NT2/D1 (cell line): Measurements from ENCODE around the gene DACH1.

Source experiments
- DNase-seq: peaks from one replicate; pipeline ENCODE4 v3.0.0-alpha.2; 2011; ENCODE audit warnings: low read depth, low spot score
- H3K27me3 ChIP-seq: 2 replicates; pipeline ENCODE4 v1.6.0; 2011; ENCODE audit warnings: mild to moderate bottlenecking; ENCODE audit not compliant: insufficient read length, insufficient read depth
- H3K36me3 ChIP-seq: 2 replicates; pipeline ENCODE4 v1.6.1; 2011; ENCODE audit warnings: mild to moderate bottlenecking, low read length, mixed read lengths; ENCODE audit not compliant: insufficient read depth, insufficient read length
- H3K4me1 ChIP-seq: 2 replicates; pipeline ENCODE4 v1.5.1; 2011; ENCODE audit not compliant: insufficient read depth, insufficient read length
- H3K4me3 ChIP-seq: 2 replicates; pipeline ENCODE4 v1.5.1; 2011; ENCODE audit warnings: low read depth; ENCODE audit not compliant: insufficient read length
- H3K9ac ChIP-seq: 2 replicates; pipeline ENCODE4 v1.6.0; 2011; ENCODE audit warnings: low read depth; ENCODE audit not compliant: insufficient read length
- H3K9me3 ChIP-seq: 2 replicates; pipeline ENCODE4 v1.5.1; 2011; ENCODE audit warnings: mild to moderate bottlenecking, low read length; ENCODE audit not compliant: insufficient read depth
- SUZ12 ChIP-seq: IDR thresholded peaks from 2 replicates; pipeline ENCODE4 v1.6.1; 2011; ENCODE audit not compliant: insufficient read length, insufficient read depth; ENCODE audit errors: extremely low read depth
- YY1 ChIP-seq: IDR thresholded peaks from 2 replicates; pipeline ENCODE4 v1.6.1; 2011; ENCODE audit not compliant: insufficient read length, insufficient read depth
- ZNF274 ChIP-seq: IDR thresholded peaks from 2 replicates; pipeline ENCODE4 v1.6.1; 2011; ENCODE audit warnings: mild to moderate bottlenecking, low read depth, low read length

DACH1 gene

DNA sequence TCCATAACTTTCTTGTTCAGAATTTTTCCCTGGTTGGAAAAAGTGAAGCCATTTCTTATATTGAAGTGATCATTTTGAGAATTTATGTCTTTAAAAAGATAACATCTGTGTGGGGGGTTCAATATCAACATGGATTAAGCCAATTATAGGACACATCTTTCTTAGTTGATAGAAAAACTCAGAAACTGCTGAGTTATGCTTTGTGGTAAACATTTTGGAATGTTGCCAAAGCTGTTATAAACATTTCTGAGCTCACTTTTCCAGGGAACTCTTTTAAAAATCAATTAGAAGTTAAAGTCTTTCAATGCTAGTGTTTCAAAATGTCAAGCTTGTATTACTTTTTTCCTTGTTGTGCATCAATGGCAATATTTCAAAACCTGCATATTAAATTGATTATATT is 248.8 kb downstream of the DACH1 start:
- Histone ChIP-seq H3K4me1 (no peaks in the 10 kb centered on the region), H3K9me3 (no peaks in the 10 kb centered on the region), H3K4me3 (no peak overlapping the region), H3K36me3 (no peaks in the 10 kb centered on the region), H3K9ac (no peak overlapping the region), H3K27me3 (no peaks in the 10 kb centered on the region)
- TF ChIP-seq SUZ12 (no peak), YY1 (no peak), ZNF274 (no peak)
- DNase-seq, result no peak

DNA sequence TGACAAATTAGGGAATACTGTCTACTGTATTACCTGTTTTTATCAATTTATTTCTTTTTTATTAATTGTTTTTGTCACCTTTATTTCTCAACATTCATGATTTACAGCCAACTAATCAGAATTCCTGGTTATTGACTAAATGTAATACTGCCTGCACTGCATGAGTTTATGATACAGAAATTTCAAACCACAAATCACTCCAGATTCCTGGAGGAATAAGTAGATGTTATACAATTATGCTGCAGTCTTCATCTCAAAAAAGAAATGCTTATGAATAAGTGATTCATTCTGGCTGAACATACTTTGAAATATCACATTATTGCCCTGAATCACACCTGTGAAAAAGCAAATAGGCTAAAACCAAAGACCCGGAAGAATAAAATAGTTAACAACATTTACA is 249.7 kb downstream of the DACH1 start:
- no peak for TF ChIP-seq ZNF274
- TF ChIP-seq SUZ12, result no peak
- no peak for TF ChIP-seq YY1
- Histone ChIP-seq H3K4me1 (no peaks in the 10 kb centered on the region), H3K9me3 (no peaks in the 10 kb centered on the region), H3K36me3 (no peaks in the 10 kb centered on the region), H3K9ac (no peak overlapping the region), H3K27me3 (no peaks in the 10 kb centered on the region), H3K4me3 (no peak overlapping the region)
- DNase-seq, result no peak

DNA sequence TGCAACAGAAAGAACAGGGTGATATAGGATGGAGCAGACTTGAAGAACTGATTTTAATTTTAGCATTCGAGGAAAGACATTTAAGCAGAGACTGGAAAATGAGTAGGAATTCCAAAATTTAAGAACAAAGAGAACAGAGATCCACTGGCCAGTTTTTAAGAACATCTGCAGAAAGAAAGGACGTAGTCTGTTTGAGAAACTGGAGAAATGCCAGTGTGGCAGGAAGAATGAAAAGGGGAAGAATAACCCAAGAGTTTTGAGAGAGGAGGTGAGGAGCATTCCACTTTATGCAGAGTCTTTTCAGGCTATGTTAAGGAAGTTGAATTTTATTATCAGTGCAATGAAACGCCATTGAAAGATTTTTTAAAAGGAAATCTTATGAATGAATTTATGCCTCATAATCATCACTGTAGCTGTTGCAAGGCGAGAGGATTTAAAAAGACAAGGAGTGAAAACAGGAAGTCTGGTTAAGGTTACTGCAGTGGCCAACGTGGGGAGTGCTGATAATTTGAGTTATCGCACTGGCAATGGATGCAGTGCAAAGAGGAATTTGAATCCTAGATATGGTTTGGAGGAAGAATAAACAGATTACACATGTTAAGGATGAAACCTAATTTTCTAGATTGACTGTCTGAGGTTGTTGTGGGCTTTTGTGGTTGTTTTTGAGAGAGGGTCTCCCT is 253.8 kb downstream of the DACH1 start:
- H3K36me3 ChIP-seq, result no peaks in the 10 kb centered on the region
- no peak for TF ChIP-seq YY1
- no peak for TF ChIP-seq ZNF274
- no peak for TF ChIP-seq SUZ12
- H3K4me3 ChIP-seq, result no peak overlapping the region
- H3K9ac ChIP-seq, result no peak overlapping the region
- H3K27me3 ChIP-seq, result no peaks in the 10 kb centered on the region
- no peaks in the 10 kb centered on the region for H3K4me1 ChIP-seq
- no peaks in the 10 kb centered on the region for H3K9me3 ChIP-seq
- DNase-seq, result no peak

DNA sequence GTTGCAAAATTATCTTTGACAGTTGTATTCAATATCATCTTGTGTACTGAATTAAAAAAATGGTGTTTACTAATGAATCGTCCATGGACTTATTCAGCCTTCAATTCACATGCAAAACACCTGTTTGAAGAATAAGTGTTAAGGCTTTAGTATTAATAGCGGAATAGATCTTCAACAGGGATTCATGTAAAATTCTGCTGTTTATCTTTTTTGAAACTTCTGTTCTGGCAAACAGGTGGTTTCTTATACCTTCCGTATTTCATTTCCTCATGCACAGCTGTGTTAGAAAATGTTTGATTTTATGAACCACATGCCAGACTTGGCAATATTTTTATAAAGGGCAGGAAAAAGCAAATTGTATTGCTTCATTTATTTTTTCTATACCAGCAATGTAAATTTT is 255.7 kb downstream of the DACH1 start:
- Histone ChIP-seq H3K27me3 (no peaks in the 10 kb centered on the region), H3K4me3 (no peak overlapping the region), H3K9me3 (no peaks in the 10 kb centered on the region), H3K9ac (no peak overlapping the region), H3K4me1 (no peaks in the 10 kb centered on the region), H3K36me3 (no peaks in the 10 kb centered on the region)
- no peak for DNase-seq
- TF ChIP-seq YY1 (no peak), ZNF274 (no peak), SUZ12 (no peak)

DNA sequence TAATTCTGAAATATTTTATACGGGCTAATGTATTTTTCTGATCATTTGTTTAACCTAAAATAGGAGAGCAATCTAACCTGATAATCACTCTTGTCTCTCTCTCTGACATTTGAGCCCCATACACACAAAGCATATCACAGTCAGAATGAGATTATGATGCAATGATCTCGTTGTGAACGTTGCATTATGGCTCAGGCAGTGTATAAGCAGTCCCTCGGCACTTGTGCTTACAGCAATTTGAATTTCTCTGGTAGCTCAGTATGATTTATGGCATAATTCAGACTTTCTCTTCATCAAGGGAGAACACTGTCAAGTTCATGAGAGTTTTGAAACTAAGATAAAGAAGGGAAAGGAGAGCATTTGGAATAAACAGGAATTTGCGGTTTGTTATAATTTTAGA is 256.1 kb downstream of the DACH1 start:
- TF ChIP-seq YY1 (no peak), ZNF274 (no peak), SUZ12 (no peak)
- no peaks in the 10 kb centered on the region for H3K36me3 ChIP-seq
- no peak overlapping the region for H3K9ac ChIP-seq
- no peak for DNase-seq
- H3K9me3 ChIP-seq, result no peaks in the 10 kb centered on the region
- no peaks in the 10 kb centered on the region for H3K4me1 ChIP-seq
- no peaks in the 10 kb centered on the region for H3K27me3 ChIP-seq
- H3K4me3 ChIP-seq, result no peak overlapping the region

DNA sequence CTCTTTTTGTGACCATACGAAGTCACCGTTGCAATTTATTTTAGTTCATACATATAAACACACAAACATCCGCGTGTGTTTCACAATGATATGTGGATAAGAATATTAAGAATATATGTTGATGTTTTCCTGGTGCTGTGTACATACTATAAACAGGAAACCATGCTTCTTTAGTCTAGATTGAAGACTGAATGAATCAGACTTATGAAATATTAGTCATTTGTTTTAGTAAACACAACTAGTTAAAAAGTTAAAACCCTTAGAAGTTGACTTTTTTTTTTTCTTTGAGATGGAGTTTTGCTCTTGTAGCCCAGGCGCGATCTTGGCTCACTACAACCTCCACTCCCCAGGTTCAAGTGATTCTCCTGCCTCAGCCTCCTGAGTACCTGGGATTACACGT is 257.7 kb downstream of the DACH1 start:
- no peak overlapping the region for H3K4me3 ChIP-seq
- no peak for TF ChIP-seq SUZ12
- no peak for TF ChIP-seq ZNF274
- TF ChIP-seq YY1, result no peak
- no peaks in the 10 kb centered on the region for H3K27me3 ChIP-seq
- no peaks in the 10 kb centered on the region for H3K36me3 ChIP-seq
- H3K9ac ChIP-seq, result no peak overlapping the region
- DNase-seq, result no peak
- no peaks in the 10 kb centered on the region for H3K9me3 ChIP-seq
- no peaks in the 10 kb centered on the region for H3K4me1 ChIP-seq

DNA sequence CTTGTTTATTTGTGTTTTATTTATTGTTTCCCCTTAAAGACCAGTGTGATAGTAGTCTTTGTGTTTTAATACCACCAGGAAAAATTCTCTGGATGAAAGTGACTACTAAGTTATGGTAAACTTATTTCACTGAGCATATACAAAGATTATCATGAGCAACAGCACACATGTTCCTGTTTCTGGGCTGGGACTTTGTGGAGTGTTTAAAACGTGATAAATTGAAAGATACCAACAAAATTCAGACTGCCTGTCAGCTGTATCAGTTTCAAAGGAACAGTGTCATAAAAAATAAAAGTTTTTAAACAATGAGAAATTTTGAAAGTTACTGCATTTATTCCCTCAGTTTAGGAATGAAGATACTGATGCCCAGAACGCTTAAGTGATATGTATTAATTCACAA is 259.4 kb downstream of the DACH1 start:
- Histone ChIP-seq H3K9me3 (no peaks in the 10 kb centered on the region), H3K4me3 (no peak overlapping the region), H3K4me1 (no peaks in the 10 kb centered on the region), H3K9ac (no peak overlapping the region), H3K36me3 (no peaks in the 10 kb centered on the region), H3K27me3 (no peaks in the 10 kb centered on the region)
- TF ChIP-seq ZNF274 (no peak), YY1 (no peak), SUZ12 (no peak)
- no peak for DNase-seq

DNA sequence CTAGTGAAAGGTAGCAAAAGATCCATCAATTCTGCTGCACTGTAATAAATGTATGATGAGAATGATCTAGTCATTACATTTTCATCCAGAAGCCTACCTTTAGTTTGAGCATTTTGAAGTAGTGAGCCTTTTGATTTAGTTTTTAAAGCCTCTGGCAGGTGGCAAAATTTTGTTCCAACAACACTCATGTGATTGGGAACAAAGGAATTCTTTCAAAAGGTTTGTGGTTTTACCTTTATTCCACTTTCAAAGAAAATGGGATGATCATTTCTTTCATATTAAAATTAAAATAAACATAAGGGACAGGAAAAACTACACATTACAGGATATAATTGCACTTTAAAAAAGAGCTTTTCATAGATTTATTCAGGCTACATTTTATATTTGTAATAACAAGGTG is 260.2 kb downstream of the DACH1 start:
- H3K9ac ChIP-seq, result no peak overlapping the region
- H3K4me3 ChIP-seq, result no peak overlapping the region
- no peaks in the 10 kb centered on the region for H3K9me3 ChIP-seq
- TF ChIP-seq SUZ12, result no peak
- no peak for TF ChIP-seq ZNF274
- TF ChIP-seq YY1, result no peak
- no peak for DNase-seq
- no peaks in the 10 kb centered on the region for H3K36me3 ChIP-seq
- H3K4me1 ChIP-seq, result no peaks in the 10 kb centered on the region
- H3K27me3 ChIP-seq, result no peaks in the 10 kb centered on the region
